Hepatocyte (in vitro differentiated cells): ENCODE data around the gene MAGI1.

ENCODE experiments used
- EZH2 ChIP-seq: fragments of 200-600 bp; sonication (generic); IDR thresholded peaks from 2 replicates; pipeline ENCODE4 v1.6.1; 2016; ENCODE audit warnings: antibody characterized with exemption, mild to moderate bottlenecking, borderline replicate concordance
- TF ChIP-seq, protein P1 (sequence below): fragments of 200-600 bp; sonication (generic); IDR thresholded peaks from 2 replicates; pipeline ENCODE4 v1.5.1; 2016; ENCODE audit warnings: antibody characterized with exemption, mild to moderate bottlenecking; ENCODE audit not compliant: poor library complexity

DNA sequence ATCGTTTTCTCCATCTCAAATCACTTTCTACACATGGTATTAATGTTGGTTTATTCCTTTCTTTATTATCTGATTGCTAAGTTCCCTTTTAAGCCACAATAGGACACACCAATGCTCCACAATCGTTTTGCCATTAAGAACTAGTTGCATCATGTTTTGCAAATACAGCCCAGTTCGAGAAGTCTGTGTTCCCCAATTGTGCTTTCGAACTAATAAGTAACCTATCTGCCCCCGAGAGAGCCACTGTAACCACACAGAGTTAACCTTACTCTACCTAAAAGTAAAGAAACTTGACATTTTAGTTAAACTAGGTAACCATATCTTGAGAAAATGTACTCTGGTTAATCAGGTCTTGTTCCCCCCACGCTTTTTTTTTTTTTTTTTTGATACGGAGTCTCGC lies 39.1 kb downstream of the MAGI1 start:
- TF ChIP-seq, protein P1, sequence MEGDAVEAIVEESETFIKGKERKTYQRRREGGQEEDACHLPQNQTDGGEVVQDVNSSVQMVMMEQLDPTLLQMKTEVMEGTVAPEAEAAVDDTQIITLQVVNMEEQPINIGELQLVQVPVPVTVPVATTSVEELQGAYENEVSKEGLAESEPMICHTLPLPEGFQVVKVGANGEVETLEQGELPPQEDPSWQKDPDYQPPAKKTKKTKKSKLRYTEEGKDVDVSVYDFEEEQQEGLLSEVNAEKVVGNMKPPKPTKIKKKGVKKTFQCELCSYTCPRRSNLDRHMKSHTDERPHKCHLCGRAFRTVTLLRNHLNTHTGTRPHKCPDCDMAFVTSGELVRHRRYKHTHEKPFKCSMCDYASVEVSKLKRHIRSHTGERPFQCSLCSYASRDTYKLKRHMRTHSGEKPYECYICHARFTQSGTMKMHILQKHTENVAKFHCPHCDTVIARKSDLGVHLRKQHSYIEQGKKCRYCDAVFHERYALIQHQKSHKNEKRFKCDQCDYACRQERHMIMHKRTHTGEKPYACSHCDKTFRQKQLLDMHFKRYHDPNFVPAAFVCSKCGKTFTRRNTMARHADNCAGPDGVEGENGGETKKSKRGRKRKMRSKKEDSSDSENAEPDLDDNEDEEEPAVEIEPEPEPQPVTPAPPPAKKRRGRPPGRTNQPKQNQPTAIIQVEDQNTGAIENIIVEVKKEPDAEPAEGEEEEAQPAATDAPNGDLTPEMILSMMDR = no peak
- no peak for TF ChIP-seq EZH2
